HepG2 (cell line): ENCODE data around the gene SCYL1. TPM values are rescaled to one million over a fixed set of nuclear protein-coding genes. Genes with fewer than 3 reads are reported as not detected.

Experiments used
- ATAC-seq: fragments of 200-7000 bp; cut with Tn5 transposase; 3 replicates; pipeline ENCODE4 v1.9.1; 2020; ENCODE audit warnings: mild to moderate bottlenecking, moderate library complexity
- BruUV-seq: library from RNA; stranded (reverse); fragments of 400-500 nt; replicated peaks from 2 replicates; lab custom pipeline; 2021; lab: Mats Ljungman, UMichigan
- CTCF ChIA-PET: fragments of 300-600 bp; formaldehyde crosslinking; extraction: SDS; loops from one replicate; lab custom pipeline; 2021; ENCODE audit warnings: low total read pairs, inconsistent platforms, low intra/inter-chr PET ratio; lab: Yijun Ruan, JAX
- POLR2A ChIA-PET: fragments of 350-600 bp; sonication (Branson Sonifier 250); formaldehyde crosslinking; loops from one replicate; lab custom pipeline; 2020; ENCODE audit warnings: antibody characterized with exemption, inconsistent platforms; lab: Yijun Ruan, JAX
- DNase-seq: peaks from one replicate; pipeline ENCODE4 v3.0.0-alpha.2; 2015; ENCODE audit warnings: low spot score
- FAIRE-seq: peaks from 3 replicates; lab custom pipeline; 2011; peaks lifted over from hg19 to GRCh38; lab: Jason Lieb, UNC
- H2AFZ ChIP-seq: one replicate; pipeline ENCODE4 v1.6.1; 2011; ENCODE audit warnings: low read length, inconsistent platforms
- H3K27ac ChIP-seq: fragments of 300-600 bp; 3 replicates; pipeline ENCODE4 v1.8.0; 2011; ENCODE audit warnings: mixed run types, mild to moderate bottlenecking, mixed read lengths, low read length, inconsistent platforms; ENCODE audit not compliant: insufficient read depth; ENCODE audit errors: extremely low read length
- H3K27me3 ChIP-seq, 2 experiments: fragments of 200-600 bp in 1 of 2; 2 replicates in 1 of 2; 3 replicates in 1 of 2; pipeline versions ENCODE4 v1.6.0 to v1.8.0; 2011; ENCODE audit warnings: low read length in 2 of 2, mild to moderate bottlenecking in 2 of 2, moderate library complexity in 2 of 2, inconsistent platforms in 1 of 2; ENCODE audit not compliant: insufficient read depth in 2 of 2, control insufficient read depth in 1 of 2
- H3K36me3 ChIP-seq, 2 experiments: fragments of 200-600 bp in 1 of 2; replicated peaks in 1 of 2; 2 replicates in 1 of 2; 3 replicates in 1 of 2; pipeline versions ENCODE4 v1.5.1 to v1.8.0; 2011; ENCODE audit warnings: low read length in 2 of 2, inconsistent platforms in 1 of 2; ENCODE audit not compliant: insufficient read depth in 2 of 2, control insufficient read depth in 1 of 2
- H3K4me1 ChIP-seq: 2 replicates; pipeline ENCODE4 v1.5.1; 2012; ENCODE audit warnings: low read length, inconsistent platforms; ENCODE audit not compliant: insufficient read depth
- H3K4me2 ChIP-seq: 2 replicates; pipeline ENCODE4 v1.6.0; 2011; ENCODE audit warnings: low read depth, low read length, inconsistent platforms
- H3K4me3 ChIP-seq, 3 experiments: fragments of 200-600 bp in 1 of 3; sonication (generic), shearing (Covaris generic) in 1 of 3; replicated peaks in 1 of 3; 2 replicates each; pipeline ENCODE4 v1.5.1; 2011 to 2016; ENCODE audit warnings: low read length in 3 of 3, inconsistent platforms in 2 of 3, low read depth in 2 of 3, mild to moderate bottlenecking in 2 of 3, control low read depth in 1 of 3, mixed read lengths in 1 of 3; ENCODE audit not compliant: insufficient read depth in 1 of 3
- H3K79me2 ChIP-seq: one replicate; pipeline ENCODE4 v1.6.1; 2011; ENCODE audit warnings: low read length, inconsistent platforms; ENCODE audit not compliant: insufficient read depth
- H3K9ac ChIP-seq: 2 replicates; pipeline ENCODE4 v1.6.0; 2011; ENCODE audit warnings: mild to moderate bottlenecking, low read depth, low read length, inconsistent platforms; ENCODE audit not compliant: insufficient read depth
- H3K9me3 ChIP-seq: 2 replicates; pipeline ENCODE4 v1.5.1; 2012; ENCODE audit warnings: mild to moderate bottlenecking, low read length
- H4K20me1 ChIP-seq: 2 replicates; pipeline ENCODE4 v1.6.0; 2011; ENCODE audit warnings: inconsistent platforms, mild to moderate bottlenecking, low read length, moderate library complexity; ENCODE audit not compliant: insufficient read depth
- EHMT2 ChIP-seq: fragments of 200-600 bp; sonication (generic); IDR thresholded peaks from 2 replicates; pipeline ENCODE4 v1.7.0; 2017; ENCODE audit warnings: antibody characterized with exemption, low read depth, low read length, borderline replicate concordance
- PHF8 ChIP-seq: sonication (generic); formaldehyde crosslinking; IDR thresholded peaks from 2 replicates; pipeline ENCODE4 v1.5.0; 2020; ENCODE audit warnings: missing genetic modification reagents
- ZNF709 ChIP-seq: sonication (generic); formaldehyde crosslinking; IDR thresholded peaks from 2 replicates; pipeline ENCODE4 v1.5.0; 2020; ENCODE audit warnings: mild to moderate bottlenecking, missing genetic modification reagents
- WGBS: methylation state at CpG from one replicate; pipeline ENCODE4 v1.1.6; 2017; ENCODE audit warnings: low lambda C conversion rate; 5-methylcytosine and 5-hydroxymethylcytosine counted together
- in situ Hi-C: cut with HindIII; loops from 2 replicates; pipeline ENCODE4 v1.10.0; 2017; ENCODE audit warnings: low pct_unique_long_range_greater_than_20kb; ENCODE audit not compliant: extremely low pct_ligation_motif_present
- intact Hi-C: fragments of 100-400 bp; cut with micrococcal nuclease; formaldehyde crosslinking; loops from one replicate; pipeline ENCODE4 v1.10.0; 2022; ENCODE audit not compliant: unreplicated experiment
- polyA plus RNA-seq, 8 experiments: library from polyadenylated mRNA; depleted of rRNA in 3 of 8; stranded (reverse) in 7 of 8; unstranded in 1 of 8; fragments of >200 nt; fragmentation: Illumina TruSeq in 4 of 8; extraction: Trizol in 4 of 8; gene quantifications; 2 replicates each; pipeline versions ENCODE4 v1.2.1 to v1.2.3, GENCODE V29; 2011 to 2016; ENCODE audit warnings: low read depth in 4 of 8, missing spikeins in 1 of 8, mixed read lengths in 1 of 8; ENCODE audit not compliant: insufficient read depth in 1 of 8
- total RNA-seq, 5 experiments: library from RNA; depleted of rRNA; stranded (reverse); fragments of >200 nt; fragmentation: Illumina TruSeq; extraction: Trizol; gene quantifications; 2 replicates each; pipeline ENCODE4 v1.2.3, GENCODE V29; 2016; ENCODE audit warnings: low read depth in 1 of 5
- TF ChIP-seq, protein P1 (sequence below): IDR thresholded peaks from 2 replicates; pipeline ENCODE4 v1.6.1; 2012; ENCODE audit warnings: low read depth, low read length, improper control_type of control experiment
- TF ChIP-seq, protein P2 (sequence below): sonication (generic); formaldehyde crosslinking; IDR thresholded peaks from 2 replicates; pipeline ENCODE4 v1.5.1; 2020; ENCODE audit warnings: mild to moderate bottlenecking, moderate library complexity, missing genetic modification reagents
- TF ChIP-seq, protein P3 (sequence below): sonication (generic); formaldehyde crosslinking; IDR thresholded peaks from 2 replicates; pipeline ENCODE4 v1.5.1; 2020; ENCODE audit warnings: mild to moderate bottlenecking, missing genetic modification reagents, moderate library complexity
- TF ChIP-seq, protein P4 (sequence below): sonication (generic); formaldehyde crosslinking; IDR thresholded peaks from 2 replicates; pipeline ENCODE4 v1.4.0; 2020; ENCODE audit warnings: missing genetic modification reagents, borderline replicate concordance
- TF ChIP-seq, protein P5 (sequence below): sonication (generic); formaldehyde crosslinking; IDR thresholded peaks from 2 replicates; pipeline ENCODE4 v1.4.0; 2020; ENCODE audit warnings: mild to moderate bottlenecking, low read depth, missing genetic modification reagents

SCYL1 gene
- total and polyA plus RNA-seq, 2 of the 13 experiments (the other 11 are each of a cell fraction or from before 2014, with no cell fraction given) = 65.9 to 103 TPM

DNA sequence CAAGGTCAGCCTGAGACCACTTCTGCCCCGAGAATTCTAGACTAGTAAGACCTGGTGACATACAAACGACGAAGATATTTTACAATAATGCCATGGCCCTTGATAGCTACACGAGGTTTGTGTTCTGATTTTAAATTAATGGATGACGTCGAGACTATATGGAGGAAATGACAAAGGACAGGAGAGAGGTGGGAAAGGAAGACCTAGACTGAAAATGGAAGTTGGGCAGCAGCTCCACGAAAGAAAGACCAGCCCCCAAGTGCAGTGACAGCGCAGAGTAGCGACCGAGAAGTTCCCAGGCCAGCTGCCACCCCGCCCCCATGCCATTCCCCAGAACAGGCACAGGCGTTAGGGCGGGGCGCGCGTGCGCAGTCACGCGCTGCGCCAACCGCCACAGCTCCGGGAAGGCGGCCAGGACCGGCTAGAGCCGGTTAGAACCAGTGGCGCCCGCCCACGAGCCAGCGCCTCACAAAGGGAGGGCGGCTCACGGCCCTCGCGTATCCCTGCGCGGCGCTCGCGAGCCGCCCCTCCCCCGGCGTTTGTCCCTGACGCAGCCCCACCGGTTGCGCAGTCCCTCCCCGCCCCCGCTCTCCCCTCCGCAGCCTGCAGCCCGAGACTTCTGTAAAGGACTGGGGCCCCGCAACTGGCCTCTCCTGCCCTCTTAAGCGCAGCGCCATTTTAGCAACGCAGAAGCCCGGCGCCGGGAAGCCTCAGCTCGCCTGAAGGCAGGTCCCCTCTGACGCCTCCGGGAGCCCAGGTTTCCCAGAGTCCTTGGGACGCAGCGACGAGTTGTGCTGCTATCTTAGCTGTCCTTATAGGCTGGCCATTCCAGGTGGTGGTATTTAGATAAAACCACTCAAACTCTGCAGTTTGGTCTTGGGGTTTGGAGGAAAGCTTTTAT, 27.5 kb upstream of the SCYL1 start:
- no TSS peak for BruUV-seq
- ATAC-seq = peak; percentile 88
- peak overlapping the region; percentile 100 for H3K27ac ChIP-seq
- peaks cover 37% of the 10 kb centered on the region for H3K4me1 ChIP-seq
- no peak overlapping the region for H2AFZ ChIP-seq
- POLR2A ChIA-PET = interaction anchor here (0.6 to 27.3 kb wide), 35 partner anchors 9 to 1332 kb away, joined by 3 to 1590 read pairs (median 7); partner anchors contain the start of genes DPF2, NEAT1, PCNX3 and SCYL1
- H4K20me1 ChIP-seq = peaks cover 27% of the 10 kb centered on the region
- CTCF ChIA-PET = no interaction called here
- H3K36me3 ChIP-seq = peaks cover 0 to 10% of the 10 kb centered on the region in 2 experiments; a peak in 1 of 5 replicates
- intact Hi-C loops = no loop called here
- peak overlapping the region; percentile 99 for H3K9ac ChIP-seq
- 3% methylated on average over 10 of the region's 61 CpGs for WGBS
- no peaks in the 10 kb centered on the region for H3K9me3 ChIP-seq
- in situ Hi-C loops = loop anchor here (5.0 kb wide), 1 partner anchor 75 kb away; the partner anchor contains the start of gene NEAT1
- no peak for FAIRE-seq
- H3K4me2 ChIP-seq = peak overlapping the region; percentile 96
- peak overlapping the region; percentile 85 to 93 (median 89) for H3K4me3 ChIP-seq
- DNase-seq = peak; percentile 95
- no peaks in the 10 kb centered on the region; a peak in 2 of 5 replicates for H3K27me3 ChIP-seq
- H3K79me2 ChIP-seq = peaks cover 48% of the 10 kb centered on the region
- TF ChIP-seq, protein P1, sequence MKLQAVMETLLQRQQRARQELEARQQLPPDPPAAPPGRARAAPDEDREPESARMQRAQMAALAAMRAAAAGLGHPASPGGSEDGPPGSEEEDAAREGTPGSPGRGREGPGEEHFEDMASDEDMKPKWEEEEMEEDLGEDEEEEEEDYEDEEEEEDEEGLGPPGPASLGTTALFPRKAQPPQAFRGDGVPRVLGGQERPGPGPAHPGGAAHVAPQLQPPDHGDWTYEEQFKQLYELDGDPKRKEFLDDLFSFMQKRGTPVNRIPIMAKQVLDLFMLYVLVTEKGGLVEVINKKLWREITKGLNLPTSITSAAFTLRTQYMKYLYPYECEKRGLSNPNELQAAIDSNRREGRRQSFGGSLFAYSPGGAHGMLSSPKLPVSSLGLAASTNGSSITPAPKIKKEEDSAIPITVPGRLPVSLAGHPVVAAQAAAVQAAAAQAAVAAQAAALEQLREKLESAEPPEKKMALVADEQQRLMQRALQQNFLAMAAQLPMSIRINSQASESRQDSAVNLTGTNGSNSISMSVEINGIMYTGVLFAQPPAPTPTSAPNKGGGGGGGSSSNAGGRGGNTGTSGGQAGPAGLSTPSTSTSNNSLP = no peak
- TF ChIP-seq, protein P2, sequence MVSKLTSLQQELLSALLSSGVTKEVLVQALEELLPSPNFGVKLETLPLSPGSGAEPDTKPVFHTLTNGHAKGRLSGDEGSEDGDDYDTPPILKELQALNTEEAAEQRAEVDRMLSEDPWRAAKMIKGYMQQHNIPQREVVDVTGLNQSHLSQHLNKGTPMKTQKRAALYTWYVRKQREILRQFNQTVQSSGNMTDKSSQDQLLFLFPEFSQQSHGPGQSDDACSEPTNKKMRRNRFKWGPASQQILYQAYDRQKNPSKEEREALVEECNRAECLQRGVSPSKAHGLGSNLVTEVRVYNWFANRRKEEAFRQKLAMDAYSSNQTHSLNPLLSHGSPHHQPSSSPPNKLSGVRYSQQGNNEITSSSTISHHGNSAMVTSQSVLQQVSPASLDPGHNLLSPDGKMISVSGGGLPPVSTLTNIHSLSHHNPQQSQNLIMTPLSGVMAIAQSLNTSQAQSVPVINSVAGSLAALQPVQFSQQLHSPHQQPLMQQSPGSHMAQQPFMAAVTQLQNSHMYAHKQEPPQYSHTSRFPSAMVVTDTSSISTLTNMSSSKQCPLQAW = peak; percentile 83
- TF ChIP-seq, protein P3, sequence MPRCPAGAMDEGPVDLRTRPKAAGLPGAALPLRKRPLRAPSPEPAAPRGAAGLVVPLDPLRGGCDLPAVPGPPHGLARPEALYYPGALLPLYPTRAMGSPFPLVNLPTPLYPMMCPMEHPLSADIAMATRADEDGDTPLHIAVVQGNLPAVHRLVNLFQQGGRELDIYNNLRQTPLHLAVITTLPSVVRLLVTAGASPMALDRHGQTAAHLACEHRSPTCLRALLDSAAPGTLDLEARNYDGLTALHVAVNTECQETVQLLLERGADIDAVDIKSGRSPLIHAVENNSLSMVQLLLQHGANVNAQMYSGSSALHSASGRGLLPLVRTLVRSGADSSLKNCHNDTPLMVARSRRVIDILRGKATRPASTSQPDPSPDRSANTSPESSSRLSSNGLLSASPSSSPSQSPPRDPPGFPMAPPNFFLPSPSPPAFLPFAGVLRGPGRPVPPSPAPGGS (CRISPR knock-in tag) = peak; percentile 68; the same call in 1 of the 2 replicates
- TF ChIP-seq ZNF709 (no peak), EHMT2 (no peak), PHF8 (no peak; the same call in 1 of the 2 replicates)
- TF ChIP-seq, protein P4, sequence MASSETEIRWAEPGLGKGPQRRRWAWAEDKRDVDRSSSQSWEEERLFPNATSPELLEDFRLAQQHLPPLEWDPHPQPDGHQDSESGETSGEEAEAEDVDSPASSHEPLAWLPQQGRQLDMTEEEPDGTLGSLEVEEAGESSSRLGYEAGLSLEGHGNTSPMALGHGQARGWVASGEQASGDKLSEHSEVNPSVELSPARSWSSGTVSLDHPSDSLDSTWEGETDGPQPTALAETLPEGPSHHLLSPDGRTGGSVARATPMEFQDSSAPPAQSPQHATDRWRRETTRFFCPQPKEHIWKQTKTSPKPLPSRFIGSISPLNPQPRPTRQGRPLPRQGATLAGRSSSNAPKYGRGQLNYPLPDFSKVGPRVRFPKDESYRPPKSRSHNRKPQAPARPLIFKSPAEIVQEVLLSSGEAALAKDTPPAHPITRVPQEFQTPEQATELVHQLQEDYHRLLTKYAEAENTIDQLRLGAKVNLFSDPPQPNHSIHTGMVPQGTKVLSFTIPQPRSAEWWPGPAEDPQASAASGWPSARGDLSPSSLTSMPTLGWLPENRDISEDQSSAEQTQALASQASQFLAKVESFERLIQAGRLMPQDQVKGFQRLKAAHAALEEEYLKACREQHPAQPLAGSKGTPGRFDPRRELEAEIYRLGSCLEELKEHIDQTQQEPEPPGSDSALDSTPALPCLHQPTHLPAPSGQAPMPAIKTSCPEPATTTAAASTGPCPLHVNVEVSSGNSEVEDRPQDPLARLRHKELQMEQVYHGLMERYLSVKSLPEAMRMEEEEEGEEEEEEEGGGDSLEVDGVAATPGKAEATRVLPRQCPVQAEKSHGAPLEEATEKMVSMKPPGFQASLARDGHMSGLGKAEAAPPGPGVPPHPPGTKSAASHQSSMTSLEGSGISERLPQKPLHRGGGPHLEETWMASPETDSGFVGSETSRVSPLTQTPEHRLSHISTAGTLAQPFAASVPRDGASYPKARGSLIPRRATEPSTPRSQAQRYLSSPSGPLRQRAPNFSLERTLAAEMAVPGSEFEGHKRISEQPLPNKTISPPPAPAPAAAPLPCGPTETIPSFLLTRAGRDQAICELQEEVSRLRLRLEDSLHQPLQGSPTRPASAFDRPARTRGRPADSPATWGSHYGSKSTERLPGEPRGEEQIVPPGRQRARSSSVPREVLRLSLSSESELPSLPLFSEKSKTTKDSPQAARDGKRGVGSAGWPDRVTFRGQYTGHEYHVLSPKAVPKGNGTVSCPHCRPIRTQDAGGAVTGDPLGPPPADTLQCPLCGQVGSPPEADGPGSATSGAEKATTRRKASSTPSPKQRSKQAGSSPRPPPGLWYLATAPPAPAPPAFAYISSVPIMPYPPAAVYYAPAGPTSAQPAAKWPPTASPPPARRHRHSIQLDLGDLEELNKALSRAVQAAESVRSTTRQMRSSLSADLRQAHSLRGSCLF (CRISPR knock-in tag) = no peak; the same call in 1 of the 2 replicates
- TF ChIP-seq, protein P5, sequence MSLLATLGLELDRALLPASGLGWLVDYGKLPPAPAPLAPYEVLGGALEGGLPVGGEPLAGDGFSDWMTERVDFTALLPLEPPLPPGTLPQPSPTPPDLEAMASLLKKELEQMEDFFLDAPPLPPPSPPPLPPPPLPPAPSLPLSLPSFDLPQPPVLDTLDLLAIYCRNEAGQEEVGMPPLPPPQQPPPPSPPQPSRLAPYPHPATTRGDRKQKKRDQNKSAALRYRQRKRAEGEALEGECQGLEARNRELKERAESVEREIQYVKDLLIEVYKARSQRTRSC (CRISPR knock-in tag) = no peak
